Caki2 (cell line): Measurements from ENCODE around the gene ASPM. TPM values are rescaled to one million over a fixed set of nuclear protein-coding genes. Genes with fewer than 3 reads are reported as not detected.
"Not testable (repeated sequence)": the region's sequence is repeated elsewhere in the genome, so short reads cannot be mapped to it uniquely, and the experiment has no call there.

Experiments
- DNase-seq: peaks from one replicate; pipeline ENCODE4 v3.0.0-alpha.2; 2015; ENCODE audit warnings: low read depth
- in situ Hi-C: cut with HindIII; loops from 2 replicates; pipeline ENCODE4 v1.10.0; 2016; ENCODE audit warnings: low sequenced_read_pairs, low pct_unique_long_range_greater_than_20kb, mixed read lengths
- total RNA-seq: library from RNA; depleted of rRNA; stranded (reverse); fragments of >200 nt; shearing (Covaris generic); gene quantifications from 2 replicates; pipeline ENCODE4 v1.2.3, GENCODE V29; 2014; ENCODE audit warnings: low replicate concordance; rRNA removed

Gene ASPM
- total RNA-seq, 1 experiment from 2014 or later, result 21.4 TPM

DNA sequence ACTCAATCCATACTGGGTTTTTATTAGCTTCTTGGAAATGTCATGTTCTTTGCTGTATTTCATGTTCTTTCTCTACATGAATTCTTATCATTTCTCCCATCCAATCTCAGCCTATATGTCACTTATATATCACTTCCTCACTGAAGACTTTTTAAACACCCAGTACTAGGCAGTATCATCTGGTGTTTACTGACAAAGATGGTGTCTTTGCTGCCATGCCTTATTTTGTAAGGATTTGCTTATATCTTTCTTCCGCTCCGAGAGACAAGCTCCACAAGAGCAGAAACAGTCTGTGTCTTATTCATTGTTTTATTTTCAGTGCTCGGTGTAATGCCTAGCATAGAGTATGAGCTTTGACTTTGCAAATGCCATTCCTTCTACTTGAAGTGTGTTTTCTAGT, 109.6 kb downstream of the ASPM start:
- in situ Hi-C loops, result no loop called here
- no peak for DNase-seq

- in situ Hi-C loops, DNase-seq: not testable (repeated sequence)
Observed at GRCh38 chr1:197034631-197035339, 111.7 kb downstream of the ASPM start.

Other genes starting within 250 kb of the ASPM start
- gene CFHR2, start 202.9 kb downstream of the ASPM start, total RNA-seq, result not detected in 2 replicates
- gene CFHR5, start 169.1 kb downstream of the ASPM start, total RNA-seq, result not detected in 2 replicates
- not detected in 2 replicates for gene F13B, start 79.4 kb downstream of the ASPM start, total RNA-seq
- 9.1 and 14.0 TPM in 2 replicates for gene ZBTB41, start 54.6 kb upstream of the ASPM start, total RNA-seq
- 0.30 TPM in 1 of 2 replicates, not detected in the other for gene CRB1, start 121.6 kb upstream of the ASPM start, total RNA-seq